Gastroesophageal sphincter (tissue), 4 donors: ENCODE data around the gene AGRP. TPM values are rescaled to one million over a fixed set of nuclear protein-coding genes. Genes with fewer than 3 reads are reported as not detected.
A peak's percentile ranks its signal among the peaks of the same experiment; 100 is the strongest.

Source experiments
- ATAC-seq: fragments of 150-250 bp; one replicate; pipeline ENCODE4 v1.9.1; 2016; ENCODE audit warnings: mild to moderate bottlenecking, moderate library complexity
- H3K27ac ChIP-seq, 4 donors: fragments of 200-600 bp; sonication (generic) in 3 of 4; 1 replicate in 3 of 4; 2 replicates in 1 of 4; pipeline ENCODE4 v1.5.1; 2016 to 2019
- H3K27me3 ChIP-seq: fragments of 200-600 bp; sonication (generic); one replicate; pipeline ENCODE4 v1.5.1; 2019
- H3K36me3 ChIP-seq, 2 donors: fragments of 200-600 bp; sonication (generic); one replicate each; pipeline ENCODE4 v1.5.1; 2019; ENCODE audit warnings: control low read depth in 1 of 2
- H3K4me1 ChIP-seq, 3 donors: fragments of 200-600 bp; sonication (generic); 1 replicate in 2 of 3; 2 replicates in 1 of 3; pipeline ENCODE4 v1.5.1; 2016 to 2019; ENCODE audit warnings: control low read depth in 2 of 3
- H3K4me3 ChIP-seq, 2 donors: fragments of 200-600 bp; sonication (generic); one replicate each; pipeline ENCODE4 v1.5.1; 2019; ENCODE audit warnings: mild to moderate bottlenecking in 1 of 2, moderate library complexity in 1 of 2
- H3K9me3 ChIP-seq, 3 donors: fragments of 200-600 bp; sonication (generic); one replicate each; pipeline ENCODE4 v1.5.1; 2017 to 2019; ENCODE audit warnings: control low read depth in 2 of 3
- EP300 ChIP-seq: sonication (generic); formaldehyde crosslinking; IDR thresholded peaks from one replicate; pipeline ENCODE4 v1.6.1; 2017; ENCODE audit warnings: antibody characterized with exemption, mild to moderate bottlenecking
- POLR2A ChIP-seq, 2 donors: fragments of 450-650 bp; IDR thresholded peaks; one replicate each; pipeline ENCODE4 v1.6.1; 2017; ENCODE audit warnings: antibody characterized with exemption in 2 of 2, mild to moderate bottlenecking in 2 of 2, moderate library complexity in 1 of 2
- POLR2AphosphoS5 ChIP-seq: sonication (generic); formaldehyde crosslinking; IDR thresholded peaks from one replicate; pipeline ENCODE4 v1.6.1; 2017; ENCODE audit warnings: antibody characterized with exemption
- WGBS, 2 donors: methylation state at CpG; one replicate each; pipeline ENCODE4 v1.1.5; 2018; ENCODE audit warnings: low coverage in 1 of 2; 5-methylcytosine and 5-hydroxymethylcytosine counted together
- total RNA-seq, 4 donors: library from RNA; depleted of rRNA; stranded (reverse); fragments of >200 nt; gene quantifications; one replicate each; pipeline ENCODE4 v1.1.0, GENCODE V29; 2016
- TF ChIP-seq, protein P1 (sequence below), 4 experiments: fragments of 200-600 bp in 2 of 4; fragments of 450-650 bp in 2 of 4; sonication (generic) in 1 of 4; IDR thresholded peaks; one replicate each; pipeline ENCODE4 v1.5.1; 2017 to 2019; ENCODE audit warnings: antibody characterized with exemption in 4 of 4, mild to moderate bottlenecking in 2 of 4, moderate library complexity in 2 of 4

Gene AGRP
- total RNA-seq, 4 donors from 2014 or later = not detected

DNA sequence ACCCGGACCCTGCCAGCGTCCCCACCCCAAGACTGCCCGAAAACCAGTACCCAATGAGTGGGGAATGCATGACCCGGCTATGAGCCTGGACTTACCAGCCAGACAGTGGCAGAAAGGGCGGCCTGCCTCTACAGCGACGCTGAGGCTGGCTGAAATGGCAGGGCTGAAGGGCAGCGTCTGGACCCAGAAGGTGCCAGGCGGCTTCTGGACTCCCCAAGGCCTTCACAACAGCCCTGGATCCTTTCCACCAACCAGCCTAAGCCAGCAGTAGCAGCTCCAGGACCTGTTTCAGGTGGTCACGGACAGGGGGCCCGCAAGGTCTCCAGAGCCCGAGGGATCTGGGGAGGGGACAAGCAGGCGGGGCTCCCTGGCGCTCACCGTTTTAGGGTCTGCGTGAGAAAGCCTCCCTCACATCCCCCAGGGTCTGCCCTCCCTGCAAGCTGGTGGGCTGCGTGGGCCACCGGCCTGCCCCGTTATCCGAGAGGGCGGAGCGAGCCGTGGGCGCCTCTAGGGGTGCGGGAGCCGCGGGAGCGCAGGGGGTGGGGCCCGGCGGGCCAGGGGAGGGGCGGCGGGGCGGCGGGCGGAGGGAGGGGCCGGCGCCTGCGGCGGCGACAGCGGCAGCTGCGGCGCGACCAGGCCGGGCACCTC, 45.0 kb upstream of the AGRP start, which contains the start of gene RIPOR1:
Gene RIPOR1, plus strand, starts transcription at position 608 of the 648 bp plus-strand sequence. CDS start 9,618 bp downstream, outside the sequence.
- Histone ChIP-seq H3K4me3 (peak within 1 kb of the TSS; percentile 75 to 95), H3K9me3 (no peaks in the 10 kb centered on the region), H3K27ac (peak within 1 kb of the TSS; percentile 76 to 95 (median 92)), H3K36me3 (no peaks in the 10 kb centered on the region), H3K4me1 (peaks cover 0 to 40% (median 15%) of the 10 kb centered on the region in 3 donors), H3K27me3 (no peaks in the 10 kb centered on the region)
- peak; percentile 56 for ATAC-seq
- TF ChIP-seq EP300 (no peak), POLR2A (IDR thresholded peaks at IDR 0.05) (no peak), POLR2AphosphoS5 (no peak)
- TF ChIP-seq, protein P1, sequence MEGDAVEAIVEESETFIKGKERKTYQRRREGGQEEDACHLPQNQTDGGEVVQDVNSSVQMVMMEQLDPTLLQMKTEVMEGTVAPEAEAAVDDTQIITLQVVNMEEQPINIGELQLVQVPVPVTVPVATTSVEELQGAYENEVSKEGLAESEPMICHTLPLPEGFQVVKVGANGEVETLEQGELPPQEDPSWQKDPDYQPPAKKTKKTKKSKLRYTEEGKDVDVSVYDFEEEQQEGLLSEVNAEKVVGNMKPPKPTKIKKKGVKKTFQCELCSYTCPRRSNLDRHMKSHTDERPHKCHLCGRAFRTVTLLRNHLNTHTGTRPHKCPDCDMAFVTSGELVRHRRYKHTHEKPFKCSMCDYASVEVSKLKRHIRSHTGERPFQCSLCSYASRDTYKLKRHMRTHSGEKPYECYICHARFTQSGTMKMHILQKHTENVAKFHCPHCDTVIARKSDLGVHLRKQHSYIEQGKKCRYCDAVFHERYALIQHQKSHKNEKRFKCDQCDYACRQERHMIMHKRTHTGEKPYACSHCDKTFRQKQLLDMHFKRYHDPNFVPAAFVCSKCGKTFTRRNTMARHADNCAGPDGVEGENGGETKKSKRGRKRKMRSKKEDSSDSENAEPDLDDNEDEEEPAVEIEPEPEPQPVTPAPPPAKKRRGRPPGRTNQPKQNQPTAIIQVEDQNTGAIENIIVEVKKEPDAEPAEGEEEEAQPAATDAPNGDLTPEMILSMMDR (IDR thresholded peaks at IDR 0.05) = no peak
- no CpG with 5 or more reads among the region's 45 CpGs for WGBS, 2 donors

DNA sequence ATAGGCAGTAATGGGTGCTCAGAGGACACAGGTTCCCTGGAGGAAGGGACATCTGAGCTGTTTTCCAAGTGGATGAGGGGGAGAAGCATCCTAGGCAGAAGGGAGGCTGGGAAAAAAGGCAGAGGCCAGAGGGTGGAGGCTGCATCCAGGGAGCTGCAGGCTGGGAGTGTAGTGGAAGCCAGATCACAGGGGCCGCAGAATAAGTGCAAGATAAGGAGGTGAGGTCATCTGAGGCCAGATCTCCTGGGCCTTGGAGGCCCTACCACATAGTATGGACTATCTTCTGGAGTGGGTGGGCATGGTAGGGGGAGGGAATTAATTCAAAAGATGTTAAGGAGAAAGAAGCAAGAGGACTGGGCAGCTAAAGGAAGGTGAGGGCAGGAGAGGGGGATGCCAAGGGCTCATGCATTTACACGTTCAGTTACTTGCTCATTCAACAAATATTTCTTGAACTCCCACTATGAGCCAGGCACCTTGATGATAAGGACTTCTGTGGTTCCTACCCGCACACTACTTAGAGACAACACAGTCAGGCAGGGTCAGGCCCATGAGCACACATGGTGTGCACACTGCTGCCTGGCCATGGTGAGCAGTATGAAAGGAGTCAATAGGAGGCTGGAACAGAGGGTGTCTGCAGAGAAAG, 42.9 kb upstream of the AGRP start:
- Histone ChIP-seq H3K27me3 (no peaks in the 10 kb centered on the region), H3K4me3 (no peak overlapping the region), H3K9me3 (no peaks in the 10 kb centered on the region), H3K36me3 (no peaks in the 10 kb centered on the region), H3K4me1 (peaks cover 0 to 29% (median 19%) of the 10 kb centered on the region in 3 donors), H3K27ac (no peak overlapping the region)
- TF ChIP-seq, protein P1 (IDR thresholded peaks at IDR 0.05) = no peak
- TF ChIP-seq POLR2A (IDR thresholded peaks at IDR 0.05) = no peak
- TF ChIP-seq POLR2AphosphoS5 = no peak
- TF ChIP-seq EP300 = no peak
- no peak for ATAC-seq
- 81 to 87% methylated on average over 3 of the region's 3 CpGs for WGBS, 2 donors

DNA sequence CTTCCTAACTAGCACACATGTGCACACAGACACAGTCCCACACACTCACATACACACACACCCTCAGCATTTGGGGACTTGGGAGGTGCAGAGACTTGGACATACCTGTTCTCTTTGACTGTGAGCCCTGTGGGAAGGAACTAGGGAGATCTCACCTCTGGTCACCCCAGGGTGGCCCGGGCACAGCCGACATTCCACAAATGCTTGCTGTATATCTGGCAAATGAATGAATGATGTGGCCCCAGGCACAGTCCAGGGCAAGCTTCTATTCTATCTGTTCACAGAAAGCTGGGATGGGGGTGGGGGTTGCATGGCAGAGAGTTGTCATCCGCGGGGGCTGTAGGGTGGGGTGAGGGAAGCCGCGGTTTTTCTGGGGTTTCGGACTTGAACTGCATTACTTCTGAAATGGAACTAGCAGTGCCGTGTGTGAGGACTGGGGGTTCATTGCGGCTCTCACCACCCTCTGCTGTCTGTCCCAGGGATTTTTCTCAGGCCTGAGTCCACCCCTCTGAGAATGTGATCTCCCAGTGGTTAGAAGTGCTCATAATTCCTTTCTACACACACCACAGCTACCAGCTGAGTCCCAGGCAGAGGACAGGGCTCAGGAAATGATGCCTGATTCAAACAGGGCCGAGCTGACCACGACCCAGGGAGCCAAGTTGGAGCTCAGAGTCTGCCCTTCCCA, 42.0 kb upstream of the AGRP start:
- Histone ChIP-seq H3K4me3 (no peak overlapping the region), H3K9me3 (no peaks in the 10 kb centered on the region), H3K4me1 (peaks cover 0 to 21% (median 11%) of the 10 kb centered on the region in 3 donors), H3K36me3 (no peaks in the 10 kb centered on the region), H3K27me3 (no peaks in the 10 kb centered on the region), H3K27ac (no peak overlapping the region)
- WGBS, 2 donors = 57% methylated on average over 5 of the region's 11 CpGs; no CpG with 5 or more reads in 1 of the 2 donors
- ATAC-seq = no peak
- TF ChIP-seq POLR2A (IDR thresholded peaks at IDR 0.05) (no peak), EP300 (no peak), POLR2AphosphoS5 (no peak)
- TF ChIP-seq, protein P1 (IDR thresholded peaks at IDR 0.05) = no peak

DNA sequence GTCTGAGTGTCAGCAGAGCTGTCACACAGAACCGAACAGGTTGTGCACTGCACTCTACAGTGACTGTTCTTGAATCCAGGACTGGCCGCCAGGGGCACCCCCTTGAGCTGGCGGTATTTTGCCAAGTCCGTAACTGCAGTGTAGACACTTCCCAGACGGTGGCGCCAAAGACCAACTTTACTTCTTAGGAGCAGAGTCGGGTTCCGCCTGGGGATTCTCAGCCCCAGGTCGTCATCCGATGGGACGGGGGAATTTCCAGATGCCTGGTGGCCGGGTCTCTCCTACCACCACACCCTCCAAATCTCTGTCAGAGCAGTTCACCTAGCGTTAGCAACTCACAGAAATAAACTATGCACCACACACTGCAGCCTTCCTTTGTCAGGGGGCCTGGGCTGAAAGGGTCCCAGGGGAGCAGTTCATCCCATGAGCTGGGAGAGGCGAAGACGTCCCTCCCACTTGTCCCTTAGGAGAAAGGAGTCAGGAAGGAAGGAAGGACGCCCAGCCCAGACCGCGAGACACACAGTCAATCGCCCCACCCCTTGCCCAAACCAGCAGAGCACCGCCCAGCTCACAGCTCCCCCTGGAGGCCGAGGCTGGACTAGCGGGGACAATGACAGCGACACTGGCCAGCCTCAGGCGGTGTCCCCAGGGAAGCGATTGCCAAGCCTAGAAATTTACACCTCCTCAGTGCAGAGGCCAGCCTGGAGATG, 37.9 kb upstream of the AGRP start:
- peak in 1 of 2 donors; percentile 18 for TF ChIP-seq POLR2A (IDR thresholded peaks at IDR 0.05)
- peak; percentile 61 for TF ChIP-seq POLR2AphosphoS5
- no peak for TF ChIP-seq EP300
- TF ChIP-seq, protein P1 (IDR thresholded peaks at IDR 0.05) = peak; percentile 69 to 99 (median 95)
- Histone ChIP-seq H3K4me3 (peak overlapping the region; percentile 19 to 51), H3K9me3 (no peaks in the 10 kb centered on the region), H3K27ac (peak overlapping the region; percentile 79 to 99 (median 90)), H3K4me1 (peaks cover 0 to 11% (median 4%) of the 10 kb centered on the region in 3 donors), H3K36me3 (no peaks in the 10 kb centered on the region), H3K27me3 (no peaks in the 10 kb centered on the region)
- ATAC-seq = peak; percentile 93
- 0% methylated on average over 1 to 3 of the region's 25 CpGs for WGBS, 2 donors
